Measurements from ENCODE around the gene FTSJ1.
A peak's percentile ranks its signal among the peaks of the same experiment; 100 is the strongest.
"Not testable (repeated sequence)": the region's sequence is repeated elsewhere in the genome, so short reads cannot be mapped to it uniquely, and the experiment has no call there.

FTSJ1 gene

GRCh38 chrX:48475774-48476577 is at the start of gene FTSJ1:
Gene FTSJ1, plus strand, starts transcription at chrX:48476199. Its CDS starts 1,849 bp downstream, at chrX:48478048.
- FAIRE-seq: no peak
- peak; percentile 65 for DNase-seq (ENCODE audit: insufficient read length, low spot score)
- no peak for TF ChIP-seq CTCF (IDR thresholded peaks at IDR 0.05; ENCODE audit: insufficient read depth, missing control alignments)

- DNase-seq (ENCODE audit: insufficient read length, low spot score); FAIRE-seq: not testable (repeated sequence)
These were observed 48.8 kb upstream of the FTSJ1 start for GRCh38 chrX:48427027-48427716.

GRCh38 chrX:48429606-48430005 is 46.4 kb upstream of the FTSJ1 start:
- FAIRE-seq; DNase-seq (ENCODE audit: insufficient read length, low spot score): not testable (repeated sequence)

GRCh38 chrX:48430166-48430565 is 45.8 kb upstream of the FTSJ1 start:
- not testable (repeated sequence) for DNase-seq (ENCODE audit: insufficient read length, low spot score); FAIRE-seq

- not testable (repeated sequence) for DNase-seq (ENCODE audit: insufficient read length, low spot score); FAIRE-seq
These were observed 42.3 kb upstream of the FTSJ1 start for GRCh38 chrX:48433713-48434112.

GRCh38 chrX:48447201-48447600 is 28.8 kb upstream of the FTSJ1 start:
- FAIRE-seq; DNase-seq (ENCODE audit: insufficient read length, low spot score): not testable (repeated sequence)

GRCh38 chrX:48450076-48450475 is 25.9 kb upstream of the FTSJ1 start:
- FAIRE-seq (no peak), DNase-seq (ENCODE audit: insufficient read length, low spot score) (no peak)
- no peak for TF ChIP-seq CTCF (IDR thresholded peaks at IDR 0.05; ENCODE audit: insufficient read depth, missing control alignments)

GRCh38 chrX:48451708-48452107 is 24.3 kb upstream of the FTSJ1 start:
- DNase-seq (ENCODE audit: insufficient read length, low spot score): no peak
- TF ChIP-seq CTCF (IDR thresholded peaks at IDR 0.05; ENCODE audit: insufficient read depth, missing control alignments): no peak
- no peak for FAIRE-seq

GRCh38 chrX:48456628-48457331 is 19.2 kb upstream of the FTSJ1 start:
- DNase-seq (ENCODE audit: insufficient read length, low spot score) (no peak), FAIRE-seq (no peak)
- no peak for TF ChIP-seq CTCF (IDR thresholded peaks at IDR 0.05; ENCODE audit: insufficient read depth, missing control alignments)

Measured in D721Med (cell line).